Retina (tissue), 1 donor: ENCODE measurements around the gene DYNC2H1.
"Not testable (repeated sequence)": the region's sequence is repeated elsewhere in the genome, so short reads cannot be mapped to it uniquely, and the experiment has no call there.

Source experiments
- DNase-seq: peaks from one replicate; pipeline ENCODE4 v3.0.0-alpha.2; 2016

The DYNC2H1 gene

GRCh38 chr11:103125462-103125861 is 16.2 kb downstream of the DYNC2H1 start:
- no peak for DNase-seq

- not testable (repeated sequence) for DNase-seq
Observed at GRCh38 chr11:103141986-103142385, 32.8 kb downstream of the DYNC2H1 start.

- no peak for DNase-seq
Observed at GRCh38 chr11:103147627-103148026, 38.4 kb downstream of the DYNC2H1 start.

GRCh38 chr11:103157542-103157941 is 48.3 kb downstream of the DYNC2H1 start:
- no peak for DNase-seq

GRCh38 chr11:103164093-103164796 is 55.0 kb downstream of the DYNC2H1 start:
- DNase-seq = no peak

- no peak for DNase-seq
Observed at GRCh38 chr11:103167166-103167565, 57.9 kb downstream of the DYNC2H1 start.

- DNase-seq = no peak
Observed at GRCh38 chr11:103170865-103171264, 61.6 kb downstream of the DYNC2H1 start.

- no peak for DNase-seq
Observed at GRCh38 chr11:103175461-103176129, 66.4 kb downstream of the DYNC2H1 start.

GRCh38 chr11:103183981-103184611 is 74.9 kb downstream of the DYNC2H1 start:
- peak; percentile 11 for DNase-seq

GRCh38 chr11:103202048-103202651 is 92.9 kb downstream of the DYNC2H1 start:
- DNase-seq = peak; percentile 9

- DNase-seq = no peak
Observed at GRCh38 chr11:103210543-103210942, 101.3 kb downstream of the DYNC2H1 start.

GRCh38 chr11:103215812-103216211 is 106.6 kb downstream of the DYNC2H1 start:
- no peak for DNase-seq

GRCh38 chr11:103220133-103220532 is 110.9 kb downstream of the DYNC2H1 start:
- no peak for DNase-seq

GRCh38 chr11:103222806-103223205 is 113.6 kb downstream of the DYNC2H1 start:
- no peak for DNase-seq

GRCh38 chr11:103228807-103229206 is 119.6 kb downstream of the DYNC2H1 start:
- DNase-seq = no peak

GRCh38 chr11:103234974-103235373 is 125.7 kb downstream of the DYNC2H1 start:
- no peak for DNase-seq

GRCh38 chr11:103241574-103241973 is 132.3 kb downstream of the DYNC2H1 start:
- DNase-seq = no peak

GRCh38 chr11:103254123-103254522 is 144.9 kb downstream of the DYNC2H1 start:
- no peak for DNase-seq

- DNase-seq = no peak
Observed at GRCh38 chr11:103257360-103257759, 148.1 kb downstream of the DYNC2H1 start.

- DNase-seq = no peak
Observed at GRCh38 chr11:103266167-103266831, 157.1 kb downstream of the DYNC2H1 start.

- DNase-seq = no peak
Observed at GRCh38 chr11:103272876-103273275, 163.7 kb downstream of the DYNC2H1 start.

- DNase-seq = no peak
Observed at GRCh38 chr11:103274025-103274424, 164.8 kb downstream of the DYNC2H1 start.

- no peak for DNase-seq
Observed at GRCh38 chr11:103279821-103280220, 170.6 kb downstream of the DYNC2H1 start.
